Hepatocyte (in vitro differentiated cells): Measurements from ENCODE around the gene DENND4C. TPM values are rescaled to one million over a fixed set of nuclear protein-coding genes. Genes with fewer than 3 reads are reported as not detected.

Source experiments
- DNase-seq: peaks from one replicate; pipeline ENCODE4 v3.0.0-alpha.2; 2016; ENCODE audit warnings: low spot score
- H2AFZ ChIP-seq: fragments of 200-600 bp; sonication (generic); 2 replicates; pipeline ENCODE4 v1.6.0; 2016; ENCODE audit warnings: antibody characterized with exemption, mild to moderate bottlenecking
- H3K27ac ChIP-seq: fragments of 200-600 bp; sonication (generic); 2 replicates; pipeline ENCODE4 v1.5.1; 2016; ENCODE audit warnings: mild to moderate bottlenecking
- H3K27me3 ChIP-seq: fragments of 200-600 bp; sonication (generic); 2 replicates; pipeline ENCODE4 v1.6.1; 2016
- H3K36me3 ChIP-seq: fragments of 200-600 bp; sonication (generic); replicated peaks from 2 replicates; pipeline ENCODE4 v1.5.1; 2016; ENCODE audit warnings: low read depth; ENCODE audit not compliant: insufficient read depth
- H3K4me1 ChIP-seq: fragments of 200-600 bp; sonication (generic); 2 replicates; pipeline ENCODE4 v1.5.1; 2016; ENCODE audit warnings: mild to moderate bottlenecking, moderate library complexity; ENCODE audit not compliant: insufficient read depth
- H3K4me2 ChIP-seq: fragments of 200-600 bp; sonication (generic); 2 replicates; pipeline ENCODE4 v1.6.0; 2016
- H3K4me3 ChIP-seq: fragments of 200-600 bp; sonication (generic); 2 replicates; pipeline ENCODE4 v1.5.1; 2016; ENCODE audit warnings: mild to moderate bottlenecking
- H3K79me2 ChIP-seq: fragments of 200-600 bp; sonication (generic); 2 replicates; pipeline ENCODE4 v1.6.0; 2017; ENCODE audit warnings: mild to moderate bottlenecking
- H3K9me2 ChIP-seq: fragments of 200-600 bp; sonication (generic); replicated peaks from 2 replicates; pipeline ENCODE4 v1.6.0; 2017; ENCODE audit warnings: mild to moderate bottlenecking; ENCODE audit not compliant: insufficient read depth
- H3K9me3 ChIP-seq: fragments of 200-600 bp; sonication (generic); 2 replicates; pipeline ENCODE4 v1.5.1; 2016; ENCODE audit warnings: low read depth, mild to moderate bottlenecking
- H4K20me1 ChIP-seq: fragments of 200-600 bp; sonication (generic); 2 replicates; pipeline ENCODE4 v1.6.0; 2016; ENCODE audit warnings: mild to moderate bottlenecking; ENCODE audit not compliant: insufficient read depth, poor library complexity, severe bottlenecking
- EZH2 ChIP-seq: fragments of 200-600 bp; sonication (generic); IDR thresholded peaks from 2 replicates; pipeline ENCODE4 v1.6.1; 2016; ENCODE audit warnings: antibody characterized with exemption, mild to moderate bottlenecking, borderline replicate concordance
- EZH2phosphoT487 ChIP-seq: fragments of 200-600 bp; sonication (generic); IDR thresholded peaks from one replicate; pipeline ENCODE4 v1.6.1; 2018; ENCODE audit warnings: antibody characterized with exemption, mild to moderate bottlenecking, low read depth, moderate library complexity; ENCODE audit not compliant: unreplicated experiment, severe bottlenecking
- WGBS: methylation state at CpG from one replicate; pipeline ENCODE4 v1.1.6; 2016; ENCODE audit warnings: low lambda C conversion rate; ENCODE audit errors: missing lambda C conversion rate; 5-methylcytosine and 5-hydroxymethylcytosine counted together
- polyA plus RNA-seq: library from polyadenylated mRNA; unstranded; fragments of >200 nt; fragmentation: Nextera tagmentation; extraction: Ambion mirVana; gene quantifications from 2 replicates; pipeline ENCODE4 v1.2.1, GENCODE V29; 2016
- total RNA-seq: library from RNA; depleted of rRNA; stranded (reverse); fragments of >200 nt; gene quantifications from 2 replicates; pipeline ENCODE4 v1.2.3, GENCODE V29; 2014
- TF ChIP-seq, protein P1 (sequence below): fragments of 200-600 bp; sonication (generic); IDR thresholded peaks from 2 replicates; pipeline ENCODE4 v1.5.1; 2016; ENCODE audit warnings: antibody characterized with exemption, mild to moderate bottlenecking; ENCODE audit not compliant: poor library complexity

The DENND4C gene
- total and polyA plus RNA-seq, 2 experiments from 2014 or later: 14.9 to 82.6 TPM

- no peaks in the 10 kb centered on the region for H3K27me3 ChIP-seq
- no peak overlapping the region for H3K4me2 ChIP-seq
- H3K79me2 ChIP-seq: peaks cover 5% of the 10 kb centered on the region
- no peak overlapping the region for H2AFZ ChIP-seq
- H3K9me2 ChIP-seq: no peaks in the 10 kb centered on the region
- H3K36me3 ChIP-seq: no peaks in the 10 kb centered on the region
- no peak overlapping the region for H3K27ac ChIP-seq
- H3K9me3 ChIP-seq: no peaks in the 10 kb centered on the region
- H3K4me1 ChIP-seq: no peaks in the 10 kb centered on the region
- H3K4me3 ChIP-seq: no peak overlapping the region
- TF ChIP-seq EZH2 (no peak), EZH2phosphoT487 (no peak)
- TF ChIP-seq, protein P1, sequence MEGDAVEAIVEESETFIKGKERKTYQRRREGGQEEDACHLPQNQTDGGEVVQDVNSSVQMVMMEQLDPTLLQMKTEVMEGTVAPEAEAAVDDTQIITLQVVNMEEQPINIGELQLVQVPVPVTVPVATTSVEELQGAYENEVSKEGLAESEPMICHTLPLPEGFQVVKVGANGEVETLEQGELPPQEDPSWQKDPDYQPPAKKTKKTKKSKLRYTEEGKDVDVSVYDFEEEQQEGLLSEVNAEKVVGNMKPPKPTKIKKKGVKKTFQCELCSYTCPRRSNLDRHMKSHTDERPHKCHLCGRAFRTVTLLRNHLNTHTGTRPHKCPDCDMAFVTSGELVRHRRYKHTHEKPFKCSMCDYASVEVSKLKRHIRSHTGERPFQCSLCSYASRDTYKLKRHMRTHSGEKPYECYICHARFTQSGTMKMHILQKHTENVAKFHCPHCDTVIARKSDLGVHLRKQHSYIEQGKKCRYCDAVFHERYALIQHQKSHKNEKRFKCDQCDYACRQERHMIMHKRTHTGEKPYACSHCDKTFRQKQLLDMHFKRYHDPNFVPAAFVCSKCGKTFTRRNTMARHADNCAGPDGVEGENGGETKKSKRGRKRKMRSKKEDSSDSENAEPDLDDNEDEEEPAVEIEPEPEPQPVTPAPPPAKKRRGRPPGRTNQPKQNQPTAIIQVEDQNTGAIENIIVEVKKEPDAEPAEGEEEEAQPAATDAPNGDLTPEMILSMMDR: no peak
- 88% methylated on average over 2 of the region's 2 CpGs for WGBS
- H4K20me1 ChIP-seq: no peaks in the 10 kb centered on the region
- DNase-seq: no peak
Measured at GRCh38 chr9:19416143-19416542, 185.7 kb downstream of the DENND4C start.

- Histone ChIP-seq H3K4me2 (no peak overlapping the region), H3K9me2 (no peaks in the 10 kb centered on the region), H3K27me3 (no peaks in the 10 kb centered on the region), H3K4me1 (no peaks in the 10 kb centered on the region), H4K20me1 (no peaks in the 10 kb centered on the region), H3K27ac (no peak overlapping the region), H3K4me3 (no peak overlapping the region), H3K36me3 (no peaks in the 10 kb centered on the region), H3K9me3 (no peaks in the 10 kb centered on the region), H3K79me2 (no peaks in the 10 kb centered on the region), H2AFZ (no peak overlapping the region)
- TF ChIP-seq EZH2: no peak
- TF ChIP-seq EZH2phosphoT487: no peak
- TF ChIP-seq, protein P1: no peak
- 82% methylated on average over 1 of the region's 1 CpG for WGBS
- DNase-seq: no peak
Measured at GRCh38 chr9:19420877-19421276, 190.4 kb downstream of the DENND4C start.

Other genes starting within 250 kb of the DENND4C start
- gene SAXO1, start 197.5 kb upstream of the DENND4C start, total RNA-seq: not detected in 2 replicates
- 0.04 and 0.17 TPM in 2 replicates for gene SAXO1, start 197.5 kb upstream of the DENND4C start, polyA plus RNA-seq
- gene RRAGA, start 181.3 kb upstream of the DENND4C start, total RNA-seq: 63.8 and 84.2 TPM in 2 replicates
- 127 and 147 TPM in 2 replicates for gene RRAGA, start 181.3 kb upstream of the DENND4C start, polyA plus RNA-seq
- 10.7 and 12.4 TPM in 2 replicates for gene HAUS6, start 127.8 kb upstream of the DENND4C start, total RNA-seq
- 2.2 and 2.9 TPM in 2 replicates for gene HAUS6, start 127.8 kb upstream of the DENND4C start, polyA plus RNA-seq
- gene PLIN2, start 103.2 kb upstream of the DENND4C start, total RNA-seq: 402 and 427 TPM in 2 replicates
- 401 and 508 TPM in 2 replicates for gene PLIN2, start 103.2 kb upstream of the DENND4C start, polyA plus RNA-seq
- gene RPS6, start 149.5 kb downstream of the DENND4C start, total RNA-seq: 1,650 and 1,680 TPM in 2 replicates
- gene RPS6, start 149.5 kb downstream of the DENND4C start, polyA plus RNA-seq: 882 and 899 TPM in 2 replicates
- 6.3 and 6.6 TPM in 2 replicates for gene ACER2, start 178.3 kb downstream of the DENND4C start, total RNA-seq
- gene ACER2, start 178.3 kb downstream of the DENND4C start, polyA plus RNA-seq: 1.1 and 1.3 TPM in 2 replicates